MM.1S (cell line): ENCODE data around the gene CNGA3.

ENCODE experiments used
- DNase-seq: peaks from one replicate; pipeline ENCODE4 v3.0.0-alpha.2; 2015
- H2AFZ ChIP-seq: fragments of 300-600 bp; sonication (generic); 2 replicates; pipeline ENCODE4 v1.6.0; 2016; ENCODE audit warnings: antibody characterized with exemption, low read length
- H3F3A ChIP-seq: fragments of 300-600 bp; sonication (generic); 2 replicates; pipeline ENCODE4 v1.6.1; 2016; ENCODE audit warnings: mild to moderate bottlenecking, antibody characterized with exemption, low read length, moderate library complexity, mixed read lengths; ENCODE audit not compliant: insufficient read depth
- H3K27ac ChIP-seq: fragments of 300-600 bp; sonication (generic); 2 replicates; pipeline ENCODE4 v1.5.1; 2016; ENCODE audit warnings: mild to moderate bottlenecking, low read length
- H3K27me3 ChIP-seq: fragments of 300-600 bp; sonication (generic); replicated peaks from 2 replicates; pipeline ENCODE4 v1.6.0; 2016; ENCODE audit warnings: low read length; ENCODE audit not compliant: insufficient read depth
- H3K36me3 ChIP-seq: fragments of 300-600 bp; sonication (generic); replicated peaks from 2 replicates; pipeline ENCODE4 v1.6.1; 2016; ENCODE audit warnings: mild to moderate bottlenecking, low read length, mixed read lengths; ENCODE audit not compliant: insufficient read depth
- H3K4me1 ChIP-seq: fragments of 300-600 bp; sonication (generic); 2 replicates; pipeline ENCODE4 v1.6.1; 2016; ENCODE audit warnings: low read length, mixed read lengths
- H3K4me2 ChIP-seq: fragments of 300-600 bp; sonication (generic); 2 replicates; pipeline ENCODE4 v1.6.0; 2016; ENCODE audit warnings: low read depth, low read length
- H3K4me3 ChIP-seq: fragments of 300-600 bp; sonication (generic); 2 replicates; pipeline ENCODE4 v1.5.1; 2016; ENCODE audit warnings: low read length, mixed read lengths
- H3K79me2 ChIP-seq: fragments of 300-600 bp; sonication (generic); 2 replicates; pipeline ENCODE4 v1.6.1; 2016; ENCODE audit warnings: mixed run types, low read length, mixed read lengths
- H3K9ac ChIP-seq: fragments of 300-600 bp; sonication (generic); 2 replicates; pipeline ENCODE4 v1.6.1; 2016; ENCODE audit warnings: low read length, mixed read lengths
- H3K9me2 ChIP-seq: fragments of 300-600 bp; sonication (generic); replicated peaks from 2 replicates; pipeline ENCODE4 v1.6.1; 2016; ENCODE audit warnings: mild to moderate bottlenecking, low read length, mixed read lengths; ENCODE audit not compliant: insufficient read depth
- H3K9me3 ChIP-seq: fragments of 300-600 bp; sonication (generic); replicated peaks from 2 replicates; pipeline ENCODE4 v1.6.1; 2016; ENCODE audit warnings: mild to moderate bottlenecking, low read length, mixed read lengths; ENCODE audit not compliant: insufficient read depth
- H4K20me1 ChIP-seq: fragments of 300-600 bp; sonication (generic); 2 replicates; pipeline ENCODE4 v1.6.1; 2016; ENCODE audit warnings: mild to moderate bottlenecking, low read length, moderate library complexity, mixed read lengths; ENCODE audit not compliant: insufficient read depth
- CTCF ChIP-seq: fragments of 300-600 bp; sonication (generic); IDR thresholded peaks from 2 replicates; pipeline ENCODE4 v1.5.1; 2016; ENCODE audit warnings: antibody characterized with exemption, low read length, mixed read lengths
- EZH2 ChIP-seq: fragments of 300-600 bp; sonication (generic); optimal IDR thresholded peaks from 2 replicates; pipeline ENCODE3; 2017; ENCODE audit warnings: low read depth, mild to moderate bottlenecking, antibody characterized with exemption, low read length, mixed read lengths
- EZH2phosphoT487 ChIP-seq: fragments of 300-600 bp; sonication (generic); IDR thresholded peaks from 2 replicates; pipeline ENCODE4 v1.6.1; 2018; ENCODE audit warnings: antibody characterized with exemption, low read length

CNGA3 gene

GRCh38 chr2:98335271-98335670, 11.0 kb upstream of the CNGA3 start:
- Histone ChIP-seq H3K79me2 (no peaks in the 10 kb centered on the region), H3K9ac (no peak overlapping the region), H3K4me2 (no peak overlapping the region), H3K27me3 (no peaks in the 10 kb centered on the region), H3K4me1 (no peaks in the 10 kb centered on the region), H3K9me3 (no peaks in the 10 kb centered on the region), H3F3A (no peaks in the 10 kb centered on the region), H3K9me2 (no peaks in the 10 kb centered on the region), H4K20me1 (no peaks in the 10 kb centered on the region), H3K4me3 (no peak overlapping the region), H3K27ac (no peak overlapping the region), H2AFZ (no peak overlapping the region), H3K36me3 (no peaks in the 10 kb centered on the region)
- no peak for DNase-seq
- TF ChIP-seq EZH2 (no peak), CTCF (no peak), EZH2phosphoT487 (no peak)

GRCh38 chr2:98341241-98341640, 5.0 kb upstream of the CNGA3 start:
- no peaks in the 10 kb centered on the region for H3K4me1 ChIP-seq
- DNase-seq, result no peak
- 0 out of 2 replicates have a peak, but pooled peaks cover 4% of the 10 kb centered on the region for H3K27me3 ChIP-seq
- no peaks in the 10 kb centered on the region for H3F3A ChIP-seq
- H3K4me2 ChIP-seq, result no peak overlapping the region
- H3K79me2 ChIP-seq, result no peaks in the 10 kb centered on the region
- no peaks in the 10 kb centered on the region for H3K36me3 ChIP-seq
- H3K27ac ChIP-seq, result no peak overlapping the region
- no peak overlapping the region for H3K4me3 ChIP-seq
- no peak overlapping the region for H2AFZ ChIP-seq
- H3K9me2 ChIP-seq, result no peaks in the 10 kb centered on the region
- H3K9me3 ChIP-seq, result no peaks in the 10 kb centered on the region
- no peak for TF ChIP-seq EZH2phosphoT487
- no peak for TF ChIP-seq EZH2
- TF ChIP-seq CTCF, result no peak
- no peak overlapping the region for H3K9ac ChIP-seq
- no peaks in the 10 kb centered on the region for H4K20me1 ChIP-seq

- Histone ChIP-seq H3K4me3 (no peak overlapping the region), H3K27me3 (0 out of 2 replicates have a peak, but pooled peaks cover 4% of the 10 kb centered on the region), H3K36me3 (no peaks in the 10 kb centered on the region), H3K79me2 (no peaks in the 10 kb centered on the region), H4K20me1 (no peaks in the 10 kb centered on the region), H2AFZ (no peak overlapping the region), H3K9me2 (no peaks in the 10 kb centered on the region), H3K27ac (no peak overlapping the region), H3K9ac (no peak overlapping the region), H3K9me3 (no peaks in the 10 kb centered on the region), H3F3A (no peaks in the 10 kb centered on the region), H3K4me2 (no peak overlapping the region), H3K4me1 (no peaks in the 10 kb centered on the region)
- DNase-seq, result no peak
- TF ChIP-seq EZH2phosphoT487 (no peak), EZH2 (no peak)
Measured at GRCh38 chr2:98343285-98343684, 3.0 kb upstream of the CNGA3 start.

GRCh38 chr2:98347298-98348065, 1.2 kb downstream of the CNGA3 start:
- H3K9me3 ChIP-seq, result no peaks in the 10 kb centered on the region
- H3K4me3 ChIP-seq, result no peak overlapping the region
- no peaks in the 10 kb centered on the region for H3K4me1 ChIP-seq
- no peak overlapping the region for H3K27ac ChIP-seq
- H3K27me3 ChIP-seq, result 0 out of 2 replicates have a peak, but pooled peaks cover 4% of the 10 kb centered on the region
- no peak overlapping the region for H3K4me2 ChIP-seq
- no peak for TF ChIP-seq CTCF
- TF ChIP-seq EZH2phosphoT487, result no peak
- TF ChIP-seq EZH2, result no peak
- no peak overlapping the region for H2AFZ ChIP-seq
- no peak overlapping the region for H3K9ac ChIP-seq
- H4K20me1 ChIP-seq, result no peaks in the 10 kb centered on the region
- H3K9me2 ChIP-seq, result no peaks in the 10 kb centered on the region
- H3K79me2 ChIP-seq, result no peaks in the 10 kb centered on the region
- H3F3A ChIP-seq, result no peaks in the 10 kb centered on the region
- no peaks in the 10 kb centered on the region for H3K36me3 ChIP-seq
- no peak for DNase-seq
